Activated naive CD4-positive, alpha-beta T cell treated with anti-CD3 and anti-CD28 coated beads, Interleukin-2, amount 50 U/mL, for 16 hours (primary cell): Measurements from ENCODE around the gene C1R.
"Not testable (repeated sequence)": the region's sequence is repeated elsewhere in the genome, so short reads cannot be mapped to it uniquely, and the experiment has no call there.

Source experiments
- DNase-seq: peaks from one replicate; pipeline ENCODE4 v3.0.0-alpha.2; 2020

C1R gene

GRCh38 chr12:7118881-7119280 is 26.6 kb upstream of the C1R start:
- no peak for DNase-seq

- DNase-seq = no peak
These were observed 25.4 kb upstream of the C1R start for GRCh38 chr12:7117670-7118069.

DNA sequence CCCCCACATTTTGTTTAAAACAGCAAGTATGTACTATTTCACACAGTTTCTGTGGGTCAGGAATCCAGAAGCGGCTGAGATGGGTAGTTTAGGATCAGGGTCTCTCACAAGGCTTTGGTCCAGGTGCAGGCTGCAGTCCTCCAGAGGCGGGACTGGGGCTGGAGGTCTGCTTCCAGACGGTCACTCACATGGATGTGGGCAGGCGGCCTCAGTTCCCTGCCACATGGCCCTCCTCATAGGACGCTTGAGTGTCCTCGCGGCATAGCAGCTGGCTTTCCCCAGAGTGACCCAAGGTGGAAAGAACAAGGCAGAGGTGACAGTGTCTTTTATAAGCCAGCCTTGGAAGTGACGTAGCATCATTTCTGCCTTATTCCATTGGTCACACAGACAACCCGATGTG is 24.7 kb upstream of the C1R start:
- no peak for DNase-seq

- no peak for DNase-seq
These were observed 24.0 kb upstream of the C1R start for GRCh38 chr12:7116196-7116595.

DNA sequence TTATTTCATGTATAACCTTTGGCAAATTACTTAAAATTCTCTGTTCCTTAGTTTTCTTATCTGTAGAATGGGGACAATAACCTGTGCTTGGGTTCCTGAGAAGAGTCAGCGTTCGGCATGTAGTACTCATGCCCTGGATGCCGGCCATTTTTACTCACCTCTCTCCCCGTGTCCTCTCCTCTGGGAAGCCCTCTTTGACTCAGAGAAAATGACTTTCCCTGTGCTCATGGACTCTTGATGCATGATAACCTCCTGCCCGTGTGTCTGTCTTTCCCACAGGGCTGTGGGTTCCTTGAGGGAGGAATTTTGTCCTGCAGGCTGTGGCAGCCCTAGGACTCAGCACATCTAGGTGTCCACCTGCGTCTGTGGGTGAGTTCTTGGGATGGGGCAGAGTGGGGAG is 22.6 kb upstream of the C1R start:
- DNase-seq = peak; percentile 2

GRCh38 chr12:7114008-7114407 is 21.8 kb upstream of the C1R start:
- DNase-seq = peak; percentile 2

- DNase-seq = peak; percentile 25
These were observed 21.2 kb upstream of the C1R start for GRCh38 chr12:7113389-7113871.

- DNase-seq = no peak
These were observed 19.8 kb upstream of the C1R start for GRCh38 chr12:7112041-7112440.

GRCh38 chr12:7110661-7111060 is 18.4 kb upstream of the C1R start:
- no peak for DNase-seq

DNA sequence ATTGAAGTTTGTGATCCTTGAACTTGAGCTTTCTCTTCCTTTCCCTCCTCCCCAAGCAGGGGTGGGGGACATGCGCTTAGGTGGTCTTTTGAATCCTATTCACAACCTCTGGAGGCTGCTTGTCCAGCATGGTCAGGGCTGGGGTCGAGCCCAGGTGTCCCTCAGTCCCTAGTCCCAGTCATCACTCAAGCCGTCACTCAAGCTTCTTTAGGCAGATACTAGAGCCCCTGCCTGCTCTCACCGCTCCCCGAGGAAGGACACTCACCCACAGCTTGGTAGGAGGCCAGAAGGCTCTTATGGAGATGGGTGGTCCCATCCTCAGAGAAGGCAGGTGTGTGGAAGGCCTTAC is 17.3 kb upstream of the C1R start:
- no peak for DNase-seq

DNA sequence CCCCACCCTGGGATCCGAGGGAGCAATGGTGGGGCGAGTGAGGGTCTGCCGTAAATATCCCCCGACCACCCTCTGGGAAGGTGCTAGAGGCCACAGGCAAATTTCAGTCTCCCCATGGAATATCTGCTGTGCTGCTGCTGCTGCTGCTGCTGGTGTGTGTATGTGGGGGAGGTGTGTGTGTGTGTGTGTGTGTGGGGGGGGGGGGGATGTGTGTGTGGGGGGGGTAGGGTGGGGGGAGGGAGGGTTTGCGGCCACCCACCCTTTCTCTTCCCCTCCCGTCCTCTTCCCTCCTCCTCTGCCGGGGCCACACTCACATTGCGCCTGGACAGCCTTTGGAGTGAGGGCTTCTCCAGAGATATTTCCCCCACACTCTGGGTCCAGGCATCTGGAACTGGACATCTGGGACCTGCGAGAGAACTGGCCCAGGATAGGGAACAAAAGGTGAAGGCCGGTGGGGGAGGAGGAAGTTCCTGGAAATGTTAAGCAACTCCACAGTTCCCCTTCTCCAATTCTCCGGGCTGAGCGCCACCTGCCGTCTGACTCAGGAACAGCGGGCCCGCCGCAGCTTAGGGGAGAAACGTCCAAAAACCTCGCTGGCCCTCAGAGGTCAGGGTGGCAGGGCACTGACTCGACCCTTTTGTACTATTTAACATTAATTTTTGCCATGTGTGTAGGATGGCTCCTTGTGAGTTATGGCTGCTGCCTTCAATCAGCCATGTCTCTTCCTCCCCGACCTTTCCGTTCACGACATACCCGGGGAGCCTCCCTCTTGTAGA is 16.7 kb upstream of the C1R start, which contains the start of gene C1RL:
Gene C1RL, minus strand, starts transcription at position 419 of the 776 bp plus-strand sequence. Its CDS starts 34 bp downstream, at position 385.
- DNase-seq = peak; percentile 82

DNA sequence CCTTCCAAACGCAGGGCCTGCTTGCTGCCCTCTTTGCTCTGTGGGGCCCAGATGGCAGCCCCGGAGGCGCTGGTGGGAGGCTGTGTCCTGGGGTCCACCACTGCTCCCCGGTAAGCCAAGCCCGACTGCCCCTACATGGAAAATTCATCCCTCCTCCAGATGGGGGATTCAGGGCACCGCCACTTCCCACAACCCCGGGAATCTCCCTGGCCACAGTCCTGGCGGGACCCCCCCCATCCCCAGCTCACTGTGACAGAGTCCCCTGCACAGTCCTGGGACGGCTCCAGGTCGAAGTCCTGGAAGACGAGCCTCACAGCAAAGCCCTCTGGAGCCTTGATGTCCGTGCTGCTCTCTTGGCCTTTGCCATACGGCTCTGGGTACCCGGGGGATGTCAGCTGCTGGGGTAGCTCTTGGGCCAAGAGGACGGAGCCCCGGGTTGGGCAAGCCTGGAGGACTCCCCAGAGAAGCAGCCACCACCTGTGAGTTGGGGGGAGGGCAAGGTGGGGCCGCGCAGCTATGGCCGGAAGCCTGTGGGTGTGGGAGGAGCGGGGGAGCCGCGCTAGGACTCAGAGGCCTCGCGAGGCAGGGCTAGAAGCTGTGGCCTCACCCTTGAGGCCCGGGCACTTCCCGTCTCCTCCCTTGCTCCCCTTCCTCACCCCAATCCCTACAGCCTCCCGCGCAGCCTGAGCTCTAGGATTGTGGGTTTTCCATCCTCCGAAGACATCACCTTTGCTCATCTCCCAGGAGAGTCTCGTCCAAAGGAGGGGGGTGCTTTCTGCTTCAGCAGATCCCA is 16.0 kb upstream of the C1R start:
- DNase-seq = peak; percentile 71

GRCh38 chr12:7107636-7108002 is 15.4 kb upstream of the C1R start:
- DNase-seq = no peak

DNA sequence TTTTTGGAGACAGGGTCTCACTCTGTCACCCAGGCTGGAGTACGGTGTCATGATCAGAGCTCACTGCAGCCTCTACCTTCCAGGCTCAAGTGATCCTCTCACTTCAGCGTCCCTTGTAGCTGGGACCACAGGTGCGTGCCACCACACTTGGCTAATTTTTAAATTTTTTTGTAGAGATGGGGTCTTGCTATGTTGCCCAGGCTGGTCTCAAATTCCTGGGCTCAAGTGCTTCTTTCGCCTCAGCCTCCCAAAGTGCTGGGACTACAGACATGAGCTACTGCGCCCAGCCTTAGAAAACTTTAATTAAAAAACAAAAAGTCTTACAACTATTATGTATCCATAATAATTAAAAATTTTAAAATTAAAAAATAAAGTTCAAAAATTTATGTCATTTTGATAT is 14.9 kb upstream of the C1R start:
- not testable (repeated sequence) for DNase-seq

- no peak for DNase-seq
These were observed 13.8 kb upstream of the C1R start for GRCh38 chr12:7106082-7106481.

- no peak for DNase-seq
These were observed 11.8 kb upstream of the C1R start for GRCh38 chr12:7103837-7104584.

GRCh38 chr12:7102582-7102981 is 10.3 kb upstream of the C1R start:
- no peak for DNase-seq

DNA sequence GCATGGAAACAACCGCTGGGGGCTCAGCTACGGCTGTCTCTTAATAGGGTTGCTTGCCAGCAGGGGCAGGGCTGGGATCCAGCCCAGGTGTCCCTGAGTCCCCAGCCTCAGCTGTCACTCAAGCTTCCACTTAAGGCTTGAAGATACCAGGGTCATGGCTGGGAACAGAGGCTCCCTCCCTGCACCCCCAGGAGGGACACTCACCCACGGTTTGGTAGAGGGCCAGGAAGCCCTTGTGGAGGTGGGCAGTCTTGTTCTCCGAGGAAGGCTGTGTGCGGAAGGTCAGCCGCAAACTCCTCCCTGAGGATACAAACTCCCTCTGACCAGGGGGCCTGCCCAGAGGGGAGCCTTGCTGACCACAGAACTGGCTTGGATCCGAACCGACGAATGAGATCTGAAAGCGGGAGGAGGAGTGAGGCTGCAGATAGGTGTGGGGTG is 9.5 kb upstream of the C1R start:
- no peak for DNase-seq

DNA sequence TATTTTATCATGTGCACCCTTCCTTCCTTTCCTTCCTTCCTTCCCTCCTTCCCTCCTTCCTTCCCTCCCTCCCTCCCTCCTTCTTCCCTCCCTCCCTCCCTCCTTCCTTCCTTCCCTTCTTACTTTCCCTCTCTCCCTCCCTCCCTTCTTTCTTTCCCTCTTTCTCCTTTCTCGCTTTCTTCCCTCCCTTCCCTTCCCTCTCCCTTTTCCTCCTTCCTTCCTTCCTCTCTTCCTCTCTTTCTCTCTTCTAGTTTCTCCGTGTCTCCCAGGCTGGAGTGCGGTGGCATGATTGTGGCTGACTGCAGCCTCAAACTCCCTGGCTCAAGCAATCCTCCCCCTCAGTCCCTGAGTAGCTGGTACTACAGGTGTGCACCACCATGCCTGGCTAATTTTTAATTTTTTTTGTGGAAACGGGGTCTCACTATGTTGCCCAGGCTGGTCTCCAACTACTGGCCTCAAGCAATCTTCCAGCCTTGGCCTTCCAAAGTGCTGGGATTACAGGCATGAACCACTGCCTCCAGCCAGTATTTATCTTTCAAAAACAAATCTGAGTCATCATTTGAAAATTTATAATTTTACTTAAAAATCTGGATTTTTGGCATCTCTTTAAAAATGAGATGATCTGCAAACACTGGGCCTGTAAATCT is 8.9 kb upstream of the C1R start:
- DNase-seq = no peak

DNA sequence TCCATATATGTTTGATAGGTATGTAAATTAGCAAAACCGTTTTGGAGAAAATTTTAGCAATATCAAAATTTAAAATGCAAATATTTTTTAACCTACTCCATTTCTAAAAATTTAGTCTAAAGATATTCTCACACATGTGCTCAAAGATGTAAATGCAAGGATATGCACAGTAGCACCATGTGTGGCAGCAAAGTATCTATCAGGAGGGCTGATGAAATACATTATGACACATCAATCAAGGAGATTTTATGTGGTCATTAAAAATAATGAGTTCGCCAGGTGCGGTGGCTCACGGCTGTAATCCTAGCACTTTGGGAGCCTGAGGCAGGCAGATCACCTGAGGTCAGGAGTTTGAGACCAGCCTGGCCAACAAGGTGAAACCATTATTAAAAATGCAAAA is 8.0 kb upstream of the C1R start:
- no peak for DNase-seq

DNA sequence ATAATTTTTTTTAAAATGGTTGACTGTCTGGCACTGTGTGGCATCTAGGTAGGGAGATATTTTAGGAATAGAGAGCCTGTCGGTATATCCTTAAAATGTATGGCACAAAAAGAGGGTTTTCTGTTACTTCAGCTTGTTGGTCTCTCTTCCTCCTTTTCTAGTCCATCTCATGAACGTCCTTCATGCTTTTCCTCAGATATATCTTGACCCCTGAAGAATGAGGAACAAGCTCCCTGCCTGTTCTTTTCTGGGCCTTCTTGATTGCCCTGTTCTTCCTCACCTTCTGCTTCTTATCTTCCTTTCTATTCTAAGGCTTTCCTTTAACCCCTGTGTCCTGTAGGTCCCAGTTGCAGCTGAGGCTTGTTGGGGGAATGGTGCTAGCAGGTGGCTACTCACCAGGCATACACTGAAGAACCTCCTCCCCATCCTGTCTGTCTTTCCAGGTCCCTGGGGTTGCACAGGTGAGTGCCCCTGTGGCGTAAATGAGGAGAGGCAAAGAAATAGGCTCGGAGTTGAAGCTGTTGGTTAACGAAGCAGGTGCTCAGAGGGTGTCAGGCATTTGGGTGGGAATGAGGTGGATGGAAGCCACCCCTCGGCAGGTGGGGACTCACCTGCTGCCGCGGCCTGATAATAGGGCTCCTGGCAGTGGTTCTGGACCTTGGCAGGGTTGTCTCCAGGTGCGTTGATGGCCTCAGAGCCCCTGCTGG is 7.2 kb upstream of the C1R start:
- DNase-seq = no peak

- no peak for DNase-seq
These were observed 4.7 kb upstream of the C1R start for GRCh38 chr12:7096979-7097378.
